ENCODE measurements around the gene RAPGEF4.

Gene RAPGEF4

DNA sequence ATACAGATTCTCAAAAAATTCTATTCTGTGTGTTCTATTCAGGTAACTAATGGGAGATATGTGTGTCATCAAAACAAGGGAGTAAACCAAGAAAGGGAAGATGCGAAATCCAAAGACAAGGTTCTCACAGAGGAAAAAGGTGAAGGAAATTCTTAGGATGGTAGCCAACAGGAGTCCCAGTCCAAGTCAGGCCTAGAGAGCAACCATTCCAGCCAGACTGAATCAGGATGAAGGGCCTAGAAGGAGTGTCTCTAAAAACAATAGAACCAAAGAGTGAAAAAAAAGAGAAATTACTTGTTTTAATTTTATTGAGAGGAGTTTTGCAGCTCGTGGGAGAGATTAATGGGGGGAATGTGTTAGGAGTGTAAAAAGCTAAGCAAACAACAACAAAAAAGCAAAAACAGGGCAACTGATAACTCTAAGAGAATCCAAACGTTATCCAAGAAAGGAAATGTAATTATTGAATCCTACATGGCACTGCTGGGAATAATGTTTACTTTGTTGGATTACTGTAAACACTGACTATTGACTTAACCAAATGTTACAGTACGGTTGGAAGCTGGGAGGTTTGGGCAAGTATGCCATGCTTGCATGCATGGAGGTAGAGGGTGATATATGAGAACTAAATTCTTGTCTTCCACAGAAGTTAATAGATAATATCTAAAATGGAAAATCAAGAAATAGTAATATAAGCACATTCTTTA lies 352.3 kb downstream of the RAPGEF4 start:
- H3K23ac ChIP-seq (ENCODE audit: low read depth, low read length, poor library complexity): no peak overlapping the region
- no peak overlapping the region for H2BK15ac ChIP-seq (ENCODE audit: low read length)
- H3K79me1 ChIP-seq (ENCODE audit: low read depth, low read length): no peaks in the 10 kb centered on the region
- peaks cover 0 to 21% of the 10 kb centered on the region in 2 donors for H3K36me3 ChIP-seq (replicated peaks in 1 of 2; ENCODE audit: control insufficient read depth in 2 of 2, insufficient read depth in 2 of 2, low read length in 2 of 2)
- H2BK120ac ChIP-seq (ENCODE audit: low read depth, low read length): no peak overlapping the region
- H3K9me3 ChIP-seq (replicated peaks in 1 of 2; ENCODE audit: control insufficient read depth in 2 of 2, insufficient read depth in 1 of 2, low read depth in 1 of 2, low read length in 2 of 2): no peaks in the 10 kb centered on the region
- H3K4me3 ChIP-seq (ENCODE audit: low read length in 2 of 2): no peak overlapping the region
- no peak overlapping the region for H4K8ac ChIP-seq (ENCODE audit: low read depth, low read length)
- no peak overlapping the region for H3K14ac ChIP-seq (ENCODE audit: low read length)
- no peak overlapping the region for H2AFZ ChIP-seq (ENCODE audit: low read length)
- H3K9ac ChIP-seq (ENCODE audit: low read depth, low read length, poor library complexity): no peak overlapping the region
- H3K4me1 ChIP-seq (ENCODE audit: control insufficient read depth in 2 of 2, insufficient read depth in 1 of 2, low read depth in 1 of 2, low read length in 2 of 2): peaks cover 0 to 3% of the 10 kb centered on the region in 2 donors
- H2BK5ac ChIP-seq (ENCODE audit: low read length): no peak overlapping the region
- no peak overlapping the region for H2AK5ac ChIP-seq (ENCODE audit: low read depth, low read length)
- H3K4me2 ChIP-seq (ENCODE audit: insufficient read depth, low read length, poor library complexity, severe bottlenecking): no peak overlapping the region
- no peak overlapping the region for H4K91ac ChIP-seq (ENCODE audit: low read depth, low read length, poor library complexity)
- no peak overlapping the region for H3K27ac ChIP-seq (replicated peaks; ENCODE audit: low read length)
- no peak overlapping the region for H2BK12ac ChIP-seq (ENCODE audit: low read length)
- H3K27me3 ChIP-seq (ENCODE audit: control insufficient read depth in 3 of 3, insufficient read depth in 3 of 3, low read depth in 1 of 3, low read length in 3 of 3): no peaks in the 10 kb centered on the region
- 100% methylated on average over 1 of the region's 4 CpGs; no CpG with 5 or more reads in 1 of the 2 donors for WGBS, 2 donors (ENCODE audit: extremely low coverage in 2 of 2, insufficient read length in 2 of 2, insufficient replicate concordance in 1 of 2)
- H3K18ac ChIP-seq (ENCODE audit: low read length): no peak overlapping the region
- H3K4ac ChIP-seq (ENCODE audit: low read length): no peak overlapping the region
- DNase-seq (ENCODE audit: low spot score): no peak

DNA sequence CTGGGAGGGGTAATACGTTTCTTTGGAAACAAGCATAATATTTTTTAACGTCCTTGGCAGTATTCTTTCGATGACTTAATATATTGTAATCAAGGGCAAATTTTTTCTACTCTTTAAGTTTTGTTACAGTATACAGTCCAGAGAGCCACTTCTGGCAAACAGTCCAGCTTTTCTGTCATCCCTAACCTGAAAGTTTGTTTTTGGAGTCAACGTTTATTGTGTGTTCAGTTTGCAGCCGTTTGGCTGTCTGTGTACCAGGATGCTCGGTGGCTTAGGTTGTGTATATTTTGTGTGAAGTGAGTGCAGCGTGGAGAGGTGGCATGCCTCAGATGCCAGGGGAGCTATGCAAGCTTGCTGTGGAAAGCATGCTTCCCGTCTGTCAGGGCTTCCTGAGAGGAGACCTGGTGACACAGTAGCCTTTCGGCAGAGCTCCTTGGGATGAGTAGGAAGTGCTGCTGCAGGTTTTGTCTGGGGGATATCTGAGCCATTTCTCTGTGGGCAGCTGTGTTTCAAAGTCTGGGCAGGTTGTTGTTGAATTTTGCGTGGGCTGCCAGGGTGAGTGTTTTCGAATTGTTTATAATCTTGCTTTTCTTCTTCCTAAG lies 354.7 kb downstream of the RAPGEF4 start:
- DNase-seq (ENCODE audit: low spot score): no peak
- H4K8ac ChIP-seq (ENCODE audit: low read depth, low read length): no peak overlapping the region
- no peaks in the 10 kb centered on the region for H3K27me3 ChIP-seq (ENCODE audit: control insufficient read depth in 3 of 3, insufficient read depth in 3 of 3, low read depth in 1 of 3, low read length in 3 of 3)
- H2AFZ ChIP-seq (ENCODE audit: low read length): no peak overlapping the region
- no peak overlapping the region for H3K27ac ChIP-seq (replicated peaks; ENCODE audit: low read length)
- H2BK120ac ChIP-seq (ENCODE audit: low read depth, low read length): no peak overlapping the region
- no peak overlapping the region for H3K23ac ChIP-seq (ENCODE audit: low read depth, low read length, poor library complexity)
- H2BK12ac ChIP-seq (ENCODE audit: low read length): no peak overlapping the region
- no CpG with 5 or more reads among the region's 11 CpGs for WGBS, 2 donors (ENCODE audit: extremely low coverage in 2 of 2, insufficient read length in 2 of 2, insufficient replicate concordance in 1 of 2)
- no peaks in the 10 kb centered on the region for H3K79me1 ChIP-seq (ENCODE audit: low read depth, low read length)
- H3K14ac ChIP-seq (ENCODE audit: low read length): no peak overlapping the region
- H3K4ac ChIP-seq (ENCODE audit: low read length): no peak overlapping the region
- no peaks in the 10 kb centered on the region for H3K9me3 ChIP-seq (replicated peaks in 1 of 2; ENCODE audit: control insufficient read depth in 2 of 2, insufficient read depth in 1 of 2, low read depth in 1 of 2, low read length in 2 of 2)
- no peak overlapping the region for H3K4me3 ChIP-seq (ENCODE audit: low read length in 2 of 2)
- no peak overlapping the region for H4K91ac ChIP-seq (ENCODE audit: low read depth, low read length, poor library complexity)
- H2BK5ac ChIP-seq (ENCODE audit: low read length): no peak overlapping the region
- H3K36me3 ChIP-seq (replicated peaks in 1 of 2; ENCODE audit: control insufficient read depth in 2 of 2, insufficient read depth in 2 of 2, low read length in 2 of 2): peaks cover 0 to 28% of the 10 kb centered on the region in 2 donors
- no peak overlapping the region for H3K9ac ChIP-seq (ENCODE audit: low read depth, low read length, poor library complexity)
- H2AK5ac ChIP-seq (ENCODE audit: low read depth, low read length): no peak overlapping the region
- no peak overlapping the region for H3K18ac ChIP-seq (ENCODE audit: low read length)
- H2BK15ac ChIP-seq (ENCODE audit: low read length): no peak overlapping the region
- H3K4me2 ChIP-seq (ENCODE audit: insufficient read depth, low read length, poor library complexity, severe bottlenecking): no peak overlapping the region
- peaks cover 0 to 3% of the 10 kb centered on the region in 2 donors for H3K4me1 ChIP-seq (ENCODE audit: control insufficient read depth in 2 of 2, insufficient read depth in 1 of 2, low read depth in 1 of 2, low read length in 2 of 2)

DNA sequence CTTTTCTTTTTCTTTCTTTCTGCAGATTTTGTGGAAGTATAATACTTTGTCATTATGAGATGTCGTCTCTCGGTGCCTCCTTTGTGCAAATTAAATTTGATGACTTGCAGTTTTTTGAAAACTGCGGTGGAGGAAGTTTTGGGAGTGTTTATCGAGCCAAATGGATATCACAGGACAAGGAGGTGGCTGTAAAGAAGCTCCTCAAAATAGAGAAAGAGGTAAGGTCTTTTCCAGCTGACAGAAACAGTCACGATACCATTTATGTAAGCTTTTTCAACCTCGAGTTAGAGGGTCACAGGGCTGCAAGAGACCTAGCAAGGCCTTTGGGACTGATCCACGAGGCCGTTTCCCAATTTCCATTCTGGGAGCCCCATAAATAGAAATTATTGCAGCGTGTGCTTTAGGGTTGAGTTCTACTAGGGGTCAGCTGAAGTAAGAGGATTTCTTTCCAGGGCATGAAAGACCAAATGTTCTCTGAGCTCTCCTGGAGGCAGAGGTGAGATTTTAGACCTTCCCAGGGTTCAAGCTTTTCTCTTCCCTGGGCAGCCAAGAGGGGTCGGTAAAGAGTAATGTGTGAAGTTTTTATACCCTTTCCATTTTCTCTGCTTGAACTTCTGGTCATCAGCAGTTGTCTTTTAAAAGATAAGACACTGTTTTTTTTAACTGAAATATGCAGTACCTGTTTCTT lies 355.5 kb downstream of the RAPGEF4 start:
- Histone ChIP-seq H3K4me1 (ENCODE audit: control insufficient read depth in 2 of 2, insufficient read depth in 1 of 2, low read depth in 1 of 2, low read length in 2 of 2) (peaks cover 0 to 3% of the 10 kb centered on the region in 2 donors), H3K36me3 (replicated peaks in 1 of 2; ENCODE audit: control insufficient read depth in 2 of 2, insufficient read depth in 2 of 2, low read length in 2 of 2) (peaks cover 0 to 35% of the 10 kb centered on the region in 2 donors), H2BK12ac (ENCODE audit: low read length) (no peak overlapping the region), H3K23ac (ENCODE audit: low read depth, low read length, poor library complexity) (no peak overlapping the region), H2BK120ac (ENCODE audit: low read depth, low read length) (no peak overlapping the region), H3K27me3 (ENCODE audit: control insufficient read depth in 3 of 3, insufficient read depth in 3 of 3, low read depth in 1 of 3, low read length in 3 of 3) (no peaks in the 10 kb centered on the region), H3K14ac (ENCODE audit: low read length) (no peak overlapping the region), H3K4me2 (ENCODE audit: insufficient read depth, low read length, poor library complexity, severe bottlenecking) (no peak overlapping the region), H2AK5ac (ENCODE audit: low read depth, low read length) (no peak overlapping the region), H2AFZ (ENCODE audit: low read length) (no peak overlapping the region), H3K4ac (ENCODE audit: low read length) (no peak overlapping the region), H3K9ac (ENCODE audit: low read depth, low read length, poor library complexity) (no peak overlapping the region), H3K4me3 (ENCODE audit: low read length in 2 of 2) (no peak overlapping the region), H3K79me1 (ENCODE audit: low read depth, low read length) (no peaks in the 10 kb centered on the region), H3K27ac (replicated peaks; ENCODE audit: low read length) (no peak overlapping the region), H3K18ac (ENCODE audit: low read length) (no peak overlapping the region), H4K91ac (ENCODE audit: low read depth, low read length, poor library complexity) (no peak overlapping the region), H3K9me3 (replicated peaks in 1 of 2; ENCODE audit: control insufficient read depth in 2 of 2, insufficient read depth in 1 of 2, low read depth in 1 of 2, low read length in 2 of 2) (no peaks in the 10 kb centered on the region), H2BK15ac (ENCODE audit: low read length) (no peak overlapping the region), H4K8ac (ENCODE audit: low read depth, low read length) (no peak overlapping the region), H2BK5ac (ENCODE audit: low read length) (no peak overlapping the region)
- whole genome bisulfite sequencing, 2 donors (ENCODE audit: extremely low coverage in 2 of 2, insufficient read length in 2 of 2, insufficient replicate concordance in 1 of 2): no CpG with 5 or more reads among the region's 10 CpGs
- no peak for DNase-seq (ENCODE audit: low spot score)

DNA sequence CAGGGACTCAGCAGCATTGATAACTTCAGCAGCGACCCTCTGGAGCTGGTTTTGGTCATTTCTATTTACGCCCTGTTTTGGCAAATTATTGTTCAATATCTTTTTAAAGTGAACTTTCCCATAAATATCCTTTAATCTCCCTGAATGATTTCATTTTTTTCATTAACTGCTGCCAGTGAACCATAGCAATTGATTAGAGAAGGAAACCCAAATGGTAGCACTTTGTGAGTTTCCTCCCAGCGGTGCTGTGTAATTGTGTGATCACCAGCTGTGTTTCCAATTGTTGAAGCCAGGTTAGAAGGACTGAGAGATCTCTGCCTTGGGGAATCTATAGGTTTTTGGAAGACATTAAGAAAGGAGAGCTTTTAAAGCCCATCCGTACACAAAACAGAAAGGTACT lies 356.3 kb downstream of the RAPGEF4 start:
- H3K27ac ChIP-seq (replicated peaks; ENCODE audit: low read length): no peak overlapping the region
- no peak overlapping the region for H4K91ac ChIP-seq (ENCODE audit: low read depth, low read length, poor library complexity)
- H3K9ac ChIP-seq (ENCODE audit: low read depth, low read length, poor library complexity): no peak overlapping the region
- H2AFZ ChIP-seq (ENCODE audit: low read length): no peak overlapping the region
- H3K14ac ChIP-seq (ENCODE audit: low read length): no peak overlapping the region
- H3K23ac ChIP-seq (ENCODE audit: low read depth, low read length, poor library complexity): no peak overlapping the region
- no peak overlapping the region for H3K4ac ChIP-seq (ENCODE audit: low read length)
- H4K8ac ChIP-seq (ENCODE audit: low read depth, low read length): no peak overlapping the region
- no peak for DNase-seq (ENCODE audit: low spot score)
- H3K36me3 ChIP-seq (replicated peaks in 1 of 2; ENCODE audit: control insufficient read depth in 2 of 2, insufficient read depth in 2 of 2, low read length in 2 of 2): peaks cover 0 to 43% of the 10 kb centered on the region in 2 donors
- no peak overlapping the region for H3K4me2 ChIP-seq (ENCODE audit: insufficient read depth, low read length, poor library complexity, severe bottlenecking)
- H2BK5ac ChIP-seq (ENCODE audit: low read length): no peak overlapping the region
- H2BK120ac ChIP-seq (ENCODE audit: low read depth, low read length): no peak overlapping the region
- no peaks in the 10 kb centered on the region for H3K9me3 ChIP-seq (replicated peaks in 1 of 2; ENCODE audit: control insufficient read depth in 2 of 2, insufficient read depth in 1 of 2, low read depth in 1 of 2, low read length in 2 of 2)
- WGBS, 2 donors (ENCODE audit: extremely low coverage in 2 of 2, insufficient read length in 2 of 2, insufficient replicate concordance in 1 of 2): no CpG with 5 or more reads among the region's 4 CpGs
- H2BK15ac ChIP-seq (ENCODE audit: low read length): no peak overlapping the region
- H2AK5ac ChIP-seq (ENCODE audit: low read depth, low read length): no peak overlapping the region
- no peaks in the 10 kb centered on the region for H3K79me1 ChIP-seq (ENCODE audit: low read depth, low read length)
- no peak overlapping the region for H3K4me3 ChIP-seq (ENCODE audit: low read length in 2 of 2)
- peaks cover 0 to 3% of the 10 kb centered on the region in 2 donors for H3K4me1 ChIP-seq (ENCODE audit: control insufficient read depth in 2 of 2, insufficient read depth in 1 of 2, low read depth in 1 of 2, low read length in 2 of 2)
- no peaks in the 10 kb centered on the region for H3K27me3 ChIP-seq (ENCODE audit: control insufficient read depth in 3 of 3, insufficient read depth in 3 of 3, low read depth in 1 of 3, low read length in 3 of 3)
- no peak overlapping the region for H2BK12ac ChIP-seq (ENCODE audit: low read length)
- no peak overlapping the region for H3K18ac ChIP-seq (ENCODE audit: low read length)
